Measurements from ENCODE around the gene UBE2L3.

UBE2L3 gene

DNA sequence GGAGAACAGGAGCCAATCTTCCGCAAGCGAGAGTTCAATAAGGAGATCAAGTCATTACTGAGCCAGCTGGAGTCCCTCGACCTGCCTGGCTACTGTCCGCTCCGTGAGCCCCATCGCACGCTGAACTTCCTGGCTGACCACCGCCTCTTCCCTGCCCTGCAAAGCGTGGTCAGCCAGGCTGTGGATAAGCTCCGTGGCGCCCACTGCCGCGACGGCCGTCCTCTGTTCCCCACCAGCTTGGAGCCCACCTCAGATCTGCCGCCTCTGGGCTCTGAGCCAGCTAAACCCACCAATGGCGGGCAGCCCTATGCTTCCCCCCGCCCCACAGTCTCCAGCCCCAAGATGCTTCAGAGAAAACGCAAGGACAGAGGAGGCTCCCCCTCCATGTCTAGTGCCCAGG lies 67.3 kb downstream of the UBE2L3 start:
- H3K4me3 ChIP-seq (ENCODE audit: low read depth, low read length) = no peak overlapping the region
- TF ChIP-seq ZNF747 (tag by site-specific recombination; IDR thresholded peaks at IDR 0.05) (no peak), MEIS1 (CRISPR knock-in tag; IDR thresholded peaks at IDR 0.05; ENCODE audit: borderline replicate concordance) (no peak), ZNF248 (tag by site-specific recombination; IDR thresholded peaks at IDR 0.05) (no peak), ZNF530 (tag by site-specific recombination; IDR thresholded peaks at IDR 0.05; ENCODE audit: low read depth) (no peak), ZNF394 (tag by site-specific recombination; IDR thresholded peaks at IDR 0.05; ENCODE audit: borderline replicate concordance) (no peak), ZNF837 (tag by site-specific recombination; IDR thresholded peaks at IDR 0.05) (no peak), ZNF292 (tag by site-specific recombination; IDR thresholded peaks at IDR 0.05; ENCODE audit: borderline replicate concordance, low read depth) (no peak)
- TF ChIP-seq, protein P1, sequence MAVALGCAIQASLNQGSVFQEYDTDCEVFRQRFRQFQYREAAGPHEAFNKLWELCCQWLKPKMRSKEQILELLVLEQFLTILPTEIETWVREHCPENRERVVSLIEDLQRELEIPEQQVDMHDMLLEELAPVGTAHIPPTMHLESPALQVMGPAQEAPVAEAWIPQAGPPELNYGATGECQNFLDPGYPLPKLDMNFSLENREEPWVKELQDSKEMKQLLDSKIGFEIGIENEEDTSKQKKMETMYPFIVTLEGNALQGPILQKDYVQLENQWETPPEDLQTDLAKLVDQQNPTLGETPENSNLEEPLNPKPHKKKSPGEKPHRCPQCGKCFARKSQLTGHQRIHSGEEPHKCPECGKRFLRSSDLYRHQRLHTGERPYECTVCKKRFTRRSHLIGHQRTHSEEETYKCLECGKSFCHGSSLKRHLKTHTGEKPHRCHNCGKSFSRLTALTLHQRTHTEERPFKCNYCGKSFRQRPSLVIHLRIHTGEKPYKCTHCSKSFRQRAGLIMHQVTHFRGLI (tag by site-specific recombination; IDR thresholded peaks at IDR 0.05) = no peak
- TF ChIP-seq, protein P2, sequence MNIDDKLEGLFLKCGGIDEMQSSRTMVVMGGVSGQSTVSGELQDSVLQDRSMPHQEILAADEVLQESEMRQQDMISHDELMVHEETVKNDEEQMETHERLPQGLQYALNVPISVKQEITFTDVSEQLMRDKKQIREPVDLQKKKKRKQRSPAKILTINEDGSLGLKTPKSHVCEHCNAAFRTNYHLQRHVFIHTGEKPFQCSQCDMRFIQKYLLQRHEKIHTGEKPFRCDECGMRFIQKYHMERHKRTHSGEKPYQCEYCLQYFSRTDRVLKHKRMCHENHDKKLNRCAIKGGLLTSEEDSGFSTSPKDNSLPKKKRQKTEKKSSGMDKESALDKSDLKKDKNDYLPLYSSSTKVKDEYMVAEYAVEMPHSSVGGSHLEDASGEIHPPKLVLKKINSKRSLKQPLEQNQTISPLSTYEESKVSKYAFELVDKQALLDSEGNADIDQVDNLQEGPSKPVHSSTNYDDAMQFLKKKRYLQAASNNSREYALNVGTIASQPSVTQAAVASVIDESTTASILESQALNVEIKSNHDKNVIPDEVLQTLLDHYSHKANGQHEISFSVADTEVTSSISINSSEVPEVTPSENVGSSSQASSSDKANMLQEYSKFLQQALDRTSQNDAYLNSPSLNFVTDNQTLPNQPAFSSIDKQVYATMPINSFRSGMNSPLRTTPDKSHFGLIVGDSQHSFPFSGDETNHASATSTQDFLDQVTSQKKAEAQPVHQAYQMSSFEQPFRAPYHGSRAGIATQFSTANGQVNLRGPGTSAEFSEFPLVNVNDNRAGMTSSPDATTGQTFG (tag by site-specific recombination; IDR thresholded peaks at IDR 0.05; ENCODE audit: borderline replicate concordance) = no peak
- no peak overlapping the region for H3K27ac ChIP-seq (ENCODE audit: extremely low read depth, low read depth, low read length)
- CTCF ChIA-PET = interaction anchor here (0.6 to 2.8 kb wide), 4 partner anchors 8 to 37 kb away, joined by 3 to 13 read pairs (median 6); no protein-coding TSS in a partner anchor
- POLR2A ChIA-PET = no interaction called here
- no peaks in the 10 kb centered on the region for H3K36me3 ChIP-seq (ENCODE audit: control insufficient read depth in 2 of 2, insufficient read depth in 1 of 2, low read length in 2 of 2)
- H3K9me3 ChIP-seq (ENCODE audit: control insufficient read depth, insufficient read depth, low read depth, low read length) = no peaks in the 10 kb centered on the region
- no peaks in the 10 kb centered on the region for H3K4me1 ChIP-seq (ENCODE audit: control insufficient read depth, insufficient read depth, low read length)

DNA sequence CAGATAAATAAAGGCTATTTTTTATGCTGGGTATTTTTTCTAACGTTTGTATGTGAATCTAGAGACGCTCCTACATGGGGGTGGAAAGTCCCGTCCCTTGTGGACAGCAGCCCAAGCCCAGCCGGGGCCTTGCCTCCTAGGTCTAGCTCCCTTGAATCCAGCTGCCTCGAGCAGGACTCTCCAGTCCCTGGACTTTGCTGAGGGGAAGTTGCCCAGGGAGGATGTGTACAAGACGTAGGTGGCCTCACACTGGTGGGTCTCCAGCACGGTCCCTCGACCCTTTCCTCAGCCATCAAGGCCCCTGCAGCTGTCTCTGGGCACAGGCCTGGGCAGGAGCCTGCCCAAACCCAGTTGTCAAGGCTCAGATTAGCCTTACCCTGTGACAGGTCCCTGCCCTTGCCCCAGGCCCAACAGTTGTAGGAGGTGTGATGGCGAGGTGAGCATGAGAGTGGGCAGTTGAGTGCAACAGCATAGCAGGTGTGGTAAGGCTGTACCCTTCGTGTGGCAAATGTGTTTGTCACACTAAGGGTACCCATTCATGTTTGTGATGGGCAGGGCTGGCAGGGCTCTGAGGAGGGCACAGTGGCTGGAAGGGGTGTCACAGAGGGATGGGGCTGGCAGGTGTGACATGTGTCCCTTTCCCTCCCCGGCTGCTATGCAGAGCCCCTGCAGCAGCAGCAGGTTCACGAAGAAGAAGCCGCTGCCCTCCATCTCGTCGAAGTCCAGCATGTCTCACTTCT lies 68.4 kb downstream of the UBE2L3 start:
- no peaks in the 10 kb centered on the region for H3K4me1 ChIP-seq (ENCODE audit: control insufficient read depth, insufficient read depth, low read length)
- POLR2A ChIA-PET = interaction anchor here (1.1 kb wide), 1 partner anchor 11 kb away, joined by 3 read pairs; no protein-coding TSS in a partner anchor
- H3K36me3 ChIP-seq (ENCODE audit: control insufficient read depth in 2 of 2, insufficient read depth in 1 of 2, low read length in 2 of 2) = no peaks in the 10 kb centered on the region
- CTCF ChIA-PET = interaction anchor here (1.6 to 2.8 kb wide), 3 partner anchors 11 to 13 kb away, joined by 3 to 13 read pairs (median 6); no protein-coding TSS in a partner anchor
- H3K9me3 ChIP-seq (ENCODE audit: control insufficient read depth, insufficient read depth, low read depth, low read length) = no peaks in the 10 kb centered on the region
- H3K4me3 ChIP-seq (ENCODE audit: low read depth, low read length) = no peak overlapping the region
- no peak overlapping the region for H3K27ac ChIP-seq (ENCODE audit: extremely low read depth, low read depth, low read length)
- no peak for TF ChIP-seq ZNF571 (tag by site-specific recombination; IDR thresholded peaks at IDR 0.05)

DNA sequence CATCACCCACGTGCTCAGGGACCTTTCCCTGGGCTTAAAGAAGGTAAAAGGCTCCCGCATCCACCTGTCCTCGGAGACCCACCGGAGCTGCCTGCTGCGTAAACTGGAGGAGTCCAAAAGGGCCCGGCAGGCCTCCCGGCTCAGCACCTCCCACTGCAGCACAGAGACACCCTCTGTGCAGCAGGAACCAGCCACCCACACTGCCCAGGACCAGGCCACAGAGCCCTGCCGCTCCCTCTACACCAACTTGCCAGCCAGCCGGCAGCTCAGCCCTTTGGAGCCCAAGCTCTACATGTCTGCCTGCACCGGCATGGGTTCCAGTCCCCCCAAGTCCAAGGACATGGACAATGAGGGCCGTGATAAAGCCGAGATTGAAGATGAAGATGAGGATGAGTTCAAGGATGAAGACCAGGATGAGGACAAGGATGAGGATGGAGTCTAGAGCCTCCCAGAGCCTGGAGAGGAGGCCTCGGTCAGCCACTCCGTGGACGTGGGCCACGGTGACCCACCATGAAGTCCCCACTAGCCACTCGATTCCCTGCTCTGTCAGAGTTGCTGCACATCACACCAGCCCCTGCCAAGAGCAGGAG lies 69.2 kb downstream of the UBE2L3 start:
- Histone ChIP-seq H3K27ac (ENCODE audit: extremely low read depth, low read depth, low read length) (no peak overlapping the region), H3K9me3 (ENCODE audit: control insufficient read depth, insufficient read depth, low read depth, low read length) (no peaks in the 10 kb centered on the region), H3K4me1 (ENCODE audit: control insufficient read depth, insufficient read depth, low read length) (no peaks in the 10 kb centered on the region), H3K36me3 (ENCODE audit: control insufficient read depth in 2 of 2, insufficient read depth in 1 of 2, low read length in 2 of 2) (no peaks in the 10 kb centered on the region), H3K4me3 (ENCODE audit: low read depth, low read length) (no peak overlapping the region)
- TF ChIP-seq ZNF658 (tag by site-specific recombination; IDR thresholded peaks at IDR 0.05) = no peak
- no peak for TF ChIP-seq GFI1B (tag by site-specific recombination; IDR thresholded peaks at IDR 0.05)
- TF ChIP-seq, protein P3, sequence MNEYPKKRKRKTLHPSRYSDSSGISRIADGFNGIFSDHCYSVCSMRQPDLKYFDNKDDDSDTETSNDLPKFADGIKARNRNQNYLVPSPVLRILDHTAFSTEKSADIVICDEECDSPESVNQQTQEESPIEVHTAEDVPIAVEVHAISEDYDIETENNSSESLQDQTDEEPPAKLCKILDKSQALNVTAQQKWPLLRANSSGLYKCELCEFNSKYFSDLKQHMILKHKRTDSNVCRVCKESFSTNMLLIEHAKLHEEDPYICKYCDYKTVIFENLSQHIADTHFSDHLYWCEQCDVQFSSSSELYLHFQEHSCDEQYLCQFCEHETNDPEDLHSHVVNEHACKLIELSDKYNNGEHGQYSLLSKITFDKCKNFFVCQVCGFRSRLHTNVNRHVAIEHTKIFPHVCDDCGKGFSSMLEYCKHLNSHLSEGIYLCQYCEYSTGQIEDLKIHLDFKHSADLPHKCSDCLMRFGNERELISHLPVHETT (tag by site-specific recombination; IDR thresholded peaks at IDR 0.05) = no peak
- TF ChIP-seq ZNF776 (tag by site-specific recombination; IDR thresholded peaks at IDR 0.05; ENCODE audit: borderline replicate concordance) = no peak
- TF ChIP-seq GLIS1 (tag by site-specific recombination; IDR thresholded peaks at IDR 0.05) = no peak
- TF ChIP-seq ZNF530 (tag by site-specific recombination; IDR thresholded peaks at IDR 0.05; ENCODE audit: low read depth) = no peak
- no peak for TF ChIP-seq MZF1 (tag by site-specific recombination; IDR thresholded peaks at IDR 0.05; ENCODE audit: borderline replicate concordance)
- TF ChIP-seq OSR2 (tag by site-specific recombination; IDR thresholded peaks at IDR 0.05) = no peak
- TF ChIP-seq ZNF670 (tag by site-specific recombination; IDR thresholded peaks at IDR 0.05; ENCODE audit: low read depth) = no peak
- TF ChIP-seq GLI4 (tag by site-specific recombination; IDR thresholded peaks at IDR 0.05) = no peak
- no peak for TF ChIP-seq ZNF354C (tag by site-specific recombination; IDR thresholded peaks at IDR 0.05; ENCODE audit: borderline replicate concordance, low read depth)
- TF ChIP-seq RBAK (tag by site-specific recombination; IDR thresholded peaks at IDR 0.05) = no peak
- TF ChIP-seq KLF8 (tag by site-specific recombination; IDR thresholded peaks at IDR 0.05) = no peak
- ChIA-PET POLR2A (interaction anchor here (1.1 kb wide), 1 partner anchor 10 kb away, joined by 3 read pairs; no protein-coding TSS in a partner anchor), CTCF (interaction anchor here (1.6 to 2.8 kb wide), 3 partner anchors 10 to 14 kb away, joined by 3 to 13 read pairs (median 6); no protein-coding TSS in a partner anchor)

All from HEK293 (cell line).